K562 (cell line): Measurements from ENCODE around the gene RNF212B. TPM values are rescaled to one million over a fixed set of nuclear protein-coding genes. Genes with fewer than 3 reads are reported as not detected.

Experiments
- ARID2 ChIP-seq: fragments of 450-650 bp; IDR thresholded peaks from 2 replicates; pipeline ENCODE4 v1.6.1; 2017; ENCODE audit warnings: antibody characterized with exemption, mild to moderate bottlenecking
- CBX3 ChIP-seq, 2 experiments: IDR thresholded peaks; 1 replicate in 1 of 2; 2 replicates in 1 of 2; pipeline ENCODE4 v1.6.1; 2012; ENCODE audit warnings: inconsistent platforms in 2 of 2, low read length in 2 of 2, borderline replicate concordance in 1 of 2, control low read depth in 1 of 2
- CCAR2 ChIP-seq: fragments of 200-400 bp; formaldehyde crosslinking; IDR thresholded peaks from 2 replicates; pipeline ENCODE4 v1.6.1; 2017; ENCODE audit warnings: mild to moderate bottlenecking, low read depth, low read length
- CREB1 ChIP-seq, 2 experiments: sonication (generic) in 1 of 2; formaldehyde crosslinking in 1 of 2; IDR thresholded peaks; 2 replicates each; pipeline versions ENCODE4 v1.6.1 to v1.8.0; 2012 to 2022; ENCODE audit warnings: inconsistent platforms in 1 of 2, mild to moderate bottlenecking in 1 of 2, missing genetic modification reagents in 1 of 2, moderate library complexity in 1 of 2
- DDX20 ChIP-seq: fragments of 450-650 bp; IDR thresholded peaks from 2 replicates; pipeline ENCODE4 v1.6.1; 2016; ENCODE audit warnings: missing genetic modification characterization, low read depth, mild to moderate bottlenecking, missing compliant biosample characterization, moderate library complexity
- FOXP1 ChIP-seq: sonication (generic); formaldehyde crosslinking; IDR thresholded peaks from 2 replicates; pipeline ENCODE4 v1.8.0; 2022; ENCODE audit warnings: mild to moderate bottlenecking, missing genetic modification reagents
- HSF4 ChIP-seq: fragments of 250-450 bp; sonication (Bioruptor Pico); IDR thresholded peaks from 2 replicates; pipeline ENCODE4 v2.1.2; 2022; ENCODE audit warnings: mild to moderate bottlenecking, moderate library complexity, borderline replicate concordance
- JUNB ChIP-seq: fragments of 450-650 bp; formaldehyde crosslinking; conservative IDR thresholded peaks from 2 replicates; pipeline ENCODE4 v1.4.0; 2020; ENCODE audit warnings: mild to moderate bottlenecking
- JUND ChIP-seq, 2 experiments: IDR thresholded peaks; 2 replicates in 1 of 2; 3 replicates in 1 of 2; pipeline ENCODE4 v1.6.1; 2011; ENCODE audit warnings: borderline replicate concordance in 2 of 2, low read depth in 2 of 2, low read length in 2 of 2, improper control_type of control experiment in 1 of 2, missing biosample characterization in 1 of 2, missing genetic modification characterization in 1 of 2, missing genetic modification reagents in 1 of 2
- LCOR ChIP-seq: sonication (generic); formaldehyde crosslinking; IDR thresholded peaks from 2 replicates; pipeline ENCODE4 v1.8.0; 2022; ENCODE audit warnings: mild to moderate bottlenecking, missing genetic modification reagents
- MECOM ChIP-seq: fragments of 250-450 bp; sonication (Bioruptor Pico); IDR thresholded peaks from 2 replicates; pipeline ENCODE4 v1.8.0; 2022; ENCODE audit warnings: inconsistent platforms
- MIER1 ChIP-seq: fragments of 450-650 bp; IDR thresholded peaks from 2 replicates; pipeline ENCODE4 v1.6.1; 2016; ENCODE audit warnings: antibody characterized with exemption, mild to moderate bottlenecking, low read depth
- NR3C1 ChIP-seq: sonication (generic); formaldehyde crosslinking; IDR thresholded peaks from 2 replicates; pipeline ENCODE4 v1.8.1; 2022; ENCODE audit warnings: missing genetic modification reagents
- PHF8 ChIP-seq: fragments of 200-600 bp; sonication (generic); IDR thresholded peaks from 2 replicates; pipeline ENCODE4 v1.6.1; 2012; ENCODE audit warnings: mixed run types, mild to moderate bottlenecking, inconsistent platforms, low read length, moderate library complexity, borderline replicate concordance
- RAD51 ChIP-seq: fragments of 450-650 bp; IDR thresholded peaks from 2 replicates; pipeline ENCODE4 v1.7.1; 2016; ENCODE audit warnings: low read depth, mild to moderate bottlenecking, borderline replicate concordance
- SLC30A9 ChIP-seq: fragments of 250-450 bp; sonication (Bioruptor Pico); IDR thresholded peaks from 2 replicates; pipeline ENCODE4 v1.8.0; 2022; ENCODE audit warnings: mild to moderate bottlenecking, moderate library complexity
- TAF9B ChIP-seq: fragments of 450-650 bp; IDR thresholded peaks from 2 replicates; pipeline ENCODE4 v1.6.1; 2018; ENCODE audit warnings: mild to moderate bottlenecking; ENCODE audit not compliant: partially characterized antibody
- TEAD4 ChIP-seq, 2 experiments: sonication (generic) in 1 of 2; formaldehyde crosslinking in 1 of 2; IDR thresholded peaks; 2 replicates each; pipeline versions ENCODE4 v1.6.1 to v1.8.0; 2012 to 2022; ENCODE audit warnings: borderline replicate concordance in 1 of 2, inconsistent platforms in 1 of 2, low read length in 1 of 2, mild to moderate bottlenecking in 1 of 2, missing genetic modification reagents in 1 of 2
- ZEB2 ChIP-seq: fragments of 450-650 bp; IDR thresholded peaks from 2 replicates; pipeline ENCODE4 v1.6.1; 2016
- ZNF217 ChIP-seq: sonication (generic); formaldehyde crosslinking; IDR thresholded peaks from 2 replicates; pipeline ENCODE4 v1.8.0; 2022; ENCODE audit warnings: mild to moderate bottlenecking, missing genetic modification reagents
- polyA plus RNA-seq, 8 experiments: library from polyadenylated mRNA; depleted of rRNA in 4 of 8; stranded (reverse) in 5 of 8; unstranded in 3 of 8; fragments of >200 nt; fragmentation: Nextera tagmentation in 2 of 8; fragmentation: Illumina TruSeq in 1 of 8; extraction: Ambion mirVana in 2 of 8; extraction: Trizol in 1 of 8; gene quantifications; 2 replicates each; pipeline versions ENCODE4 v1.2.1 to v1.2.3, GENCODE V29; 2011 to 2014; ENCODE audit warnings: inconsistent platforms in 1 of 8, missing spikeins in 1 of 8
- total RNA-seq, 7 experiments: library from RNA; depleted of rRNA in 6 of 7; stranded (reverse); fragments of >200 nt in 6 of 7; fragmentation: Illumina TruSeq in 2 of 7; extraction: Trizol in 2 of 7; gene quantifications; 2 replicates each; pipeline versions ENCODE4 v1.2.1 to v1.2.3, GENCODE V29; 2011 to 2021; ENCODE audit warnings: low replicate concordance in 1 of 7
- TF ChIP-seq, protein P1 (sequence below): fragments of 450-650 bp; formaldehyde crosslinking; IDR thresholded peaks from 2 replicates; pipeline ENCODE4 v1.4.0; 2020; ENCODE audit warnings: mild to moderate bottlenecking, moderate library complexity
- TF ChIP-seq, protein P2 (sequence below): fragments of 250-450 bp; sonication (Bioruptor Pico); IDR thresholded peaks from 2 replicates; pipeline ENCODE4 v1.5.0; 2021
- TF ChIP-seq, protein P3 (sequence below), 2 experiments: fragments of 250-450 bp in 1 of 2; fragments of 450-650 bp in 1 of 2; sonication (Bioruptor Pico) in 1 of 2; IDR thresholded peaks; 2 replicates each; pipeline versions ENCODE4 v1.6.1 to v1.8.0; 2016 to 2021; ENCODE audit warnings: mild to moderate bottlenecking in 2 of 2, moderate library complexity in 2 of 2, missing compliant biosample characterization in 1 of 2, missing genetic modification characterization in 1 of 2
- TF ChIP-seq, protein P4 (sequence below): IDR thresholded peaks from 2 replicates; pipeline ENCODE4 v1.6.1; 2011; ENCODE audit warnings: borderline replicate concordance, low read depth, mild to moderate bottlenecking, moderate library complexity, low read length; ENCODE audit not compliant: insufficient read depth, poor library complexity, severe bottlenecking

RNF212B gene
- total and polyA plus RNA-seq, 9 of the 15 experiments (the other 6 are each of a cell fraction or from before 2014, with no cell fraction given) = 0.15 to 0.43 (median 0.27) TPM; not detected in 3

DNA sequence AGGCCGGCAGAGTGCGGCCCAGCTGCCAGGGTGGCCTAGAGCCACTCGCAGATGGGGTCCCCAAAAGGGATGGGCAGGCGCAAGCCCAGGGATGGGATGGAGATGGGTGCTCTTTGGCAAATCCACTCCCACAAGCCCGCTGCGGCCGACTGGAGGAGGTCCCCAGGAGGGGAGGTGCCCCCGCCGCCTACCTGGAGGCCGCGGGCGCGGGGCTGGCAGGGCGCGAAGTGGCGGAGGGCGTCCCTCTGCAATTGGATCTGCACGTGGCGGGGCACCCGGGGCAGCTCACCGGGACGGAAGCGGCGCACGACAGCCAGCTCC, 64.2 kb downstream of the RNF212B start (continued):
- TF ChIP-seq, protein P1, sequence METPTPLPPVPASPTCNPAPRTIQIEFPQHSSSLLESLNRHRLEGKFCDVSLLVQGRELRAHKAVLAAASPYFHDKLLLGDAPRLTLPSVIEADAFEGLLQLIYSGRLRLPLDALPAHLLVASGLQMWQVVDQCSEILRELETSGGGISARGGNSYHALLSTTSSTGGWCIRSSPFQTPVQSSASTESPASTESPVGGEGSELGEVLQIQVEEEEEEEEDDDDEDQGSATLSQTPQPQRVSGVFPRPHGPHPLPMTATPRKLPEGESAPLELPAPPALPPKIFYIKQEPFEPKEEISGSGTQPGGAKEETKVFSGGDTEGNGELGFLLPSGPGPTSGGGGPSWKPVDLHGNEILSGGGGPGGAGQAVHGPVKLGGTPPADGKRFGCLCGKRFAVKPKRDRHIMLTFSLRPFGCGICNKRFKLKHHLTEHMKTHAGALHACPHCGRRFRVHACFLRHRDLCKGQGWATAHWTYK (CRISPR knock-in tag) = peak; percentile 19; the same call in 1 of the 2 replicates
- TF ChIP-seq ARID2 (no peak), JUND (IDR thresholded peaks at IDR 0.05; ENCODE audit: borderline replicate concordance, low read depth, low read length) (no peak), JUND (tag; IDR thresholded peaks at IDR 0.05; ENCODE audit: borderline replicate concordance, low read depth, low read length) (no peak), FOXP1 (CRISPR knock-in tag) (no peak), JUNB (no peak), DDX20 (tag) (no peak), LCOR (CRISPR knock-in tag) (no peak), CCAR2 (no peak), TEAD4 (IDR thresholded peaks at IDR 0.05; ENCODE audit: low read length) (no peak), TEAD4 (CRISPR knock-in tag; IDR thresholded peaks at IDR 0.05; ENCODE audit: borderline replicate concordance) (peak; percentile 4; the same call in 1 of the 2 replicates), MIER1 (no peak), NR3C1 (peak; percentile 62; the same call in 1 of the 2 replicates), RAD51 (no peak), SLC30A9 (CRISPR knock-in tag) (no peak), ZEB2 (no peak), CREB1 (IDR thresholded peaks at IDR 0.05) (no peak), CREB1 (CRISPR knock-in tag; IDR thresholded peaks at IDR 0.05) (no peak), HSF4 (no peak), TAF9B (no peak), MECOM (CRISPR knock-in tag) (no peak), ZNF217 (CRISPR knock-in tag) (no peak), CBX3 (IDR thresholded peaks at IDR 0.05; ENCODE audit: borderline replicate concordance in 1 of 2, low read length in 2 of 2) (no peak), PHF8 (peak; percentile 71)
- TF ChIP-seq, protein P2, sequence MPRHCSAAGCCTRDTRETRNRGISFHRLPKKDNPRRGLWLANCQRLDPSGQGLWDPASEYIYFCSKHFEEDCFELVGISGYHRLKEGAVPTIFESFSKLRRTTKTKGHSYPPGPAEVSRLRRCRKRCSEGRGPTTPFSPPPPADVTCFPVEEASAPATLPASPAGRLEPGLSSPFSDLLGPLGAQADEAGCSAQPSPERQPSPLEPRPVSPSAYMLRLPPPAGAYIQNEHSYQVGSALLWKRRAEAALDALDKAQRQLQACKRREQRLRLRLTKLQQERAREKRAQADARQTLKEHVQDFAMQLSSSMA (CRISPR knock-in tag) = no peak
- TF ChIP-seq, protein P3, sequence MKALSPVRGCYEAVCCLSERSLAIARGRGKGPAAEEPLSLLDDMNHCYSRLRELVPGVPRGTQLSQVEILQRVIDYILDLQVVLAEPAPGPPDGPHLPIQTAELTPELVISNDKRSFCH (CRISPR knock-in tag; IDR thresholded peaks at IDR 0.05) = no peak
- TF ChIP-seq, protein P3 (tag; IDR thresholded peaks at IDR 0.05) = no peak
- TF ChIP-seq, protein P4, sequence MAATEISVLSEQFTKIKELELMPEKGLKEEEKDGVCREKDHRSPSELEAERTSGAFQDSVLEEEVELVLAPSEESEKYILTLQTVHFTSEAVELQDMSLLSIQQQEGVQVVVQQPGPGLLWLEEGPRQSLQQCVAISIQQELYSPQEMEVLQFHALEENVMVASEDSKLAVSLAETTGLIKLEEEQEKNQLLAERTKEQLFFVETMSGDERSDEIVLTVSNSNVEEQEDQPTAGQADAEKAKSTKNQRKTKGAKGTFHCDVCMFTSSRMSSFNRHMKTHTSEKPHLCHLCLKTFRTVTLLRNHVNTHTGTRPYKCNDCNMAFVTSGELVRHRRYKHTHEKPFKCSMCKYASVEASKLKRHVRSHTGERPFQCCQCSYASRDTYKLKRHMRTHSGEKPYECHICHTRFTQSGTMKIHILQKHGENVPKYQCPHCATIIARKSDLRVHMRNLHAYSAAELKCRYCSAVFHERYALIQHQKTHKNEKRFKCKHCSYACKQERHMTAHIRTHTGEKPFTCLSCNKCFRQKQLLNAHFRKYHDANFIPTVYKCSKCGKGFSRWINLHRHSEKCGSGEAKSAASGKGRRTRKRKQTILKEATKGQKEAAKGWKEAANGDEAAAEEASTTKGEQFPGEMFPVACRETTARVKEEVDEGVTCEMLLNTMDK = no peak
